Body of pancreas (tissue), 4 donors: ENCODE results near the gene GGA2. TPM values are rescaled to one million over a fixed set of nuclear protein-coding genes. Genes with fewer than 3 reads are reported as not detected.

Experiments
- ATAC-seq: fragments of 150-250 bp; one replicate; pipeline ENCODE4 v1.9.1; 2016
- DNase-seq, 4 donors: peaks; one replicate each; pipeline ENCODE4 v3.0.0-alpha.2; 2019
- H3K27ac ChIP-seq, 4 donors: fragments of 200-600 bp; sonication (generic); 1 replicate in 3 of 4; 2 replicates in 1 of 4; pipeline versions ENCODE4 v1.5.1 to v1.6.1; 2016 to 2019; ENCODE audit warnings: mild to moderate bottlenecking in 1 of 4, mixed read lengths in 1 of 4, moderate library complexity in 1 of 4
- H3K27me3 ChIP-seq, 2 donors: fragments of 200-600 bp; sonication (generic); one replicate each; pipeline ENCODE4 v1.6.0; 2016; ENCODE audit warnings: mild to moderate bottlenecking in 1 of 2
- H3K36me3 ChIP-seq, 2 donors: fragments of 200-600 bp; sonication (generic); replicated peaks in 1 of 2; 2 replicates each; pipeline ENCODE4 v1.5.1; 2016; ENCODE audit warnings: low read depth in 2 of 2; ENCODE audit not compliant: insufficient read depth in 1 of 2
- H3K4me1 ChIP-seq: fragments of 200-600 bp; sonication (generic); one replicate; pipeline ENCODE4 v1.6.0; 2016
- H3K4me3 ChIP-seq, 2 donors: fragments of 200-600 bp; sonication (generic); 1 replicate in 1 of 2; 2 replicates in 1 of 2; pipeline ENCODE4 v1.5.1; 2016 to 2019
- H3K9me3 ChIP-seq, 3 donors: fragments of 200-600 bp; sonication (generic); 1 replicate in 2 of 3; 2 replicates in 1 of 3; pipeline ENCODE4 v1.5.1; 2016
- POLR2A ChIP-seq, 3 donors: fragments of 450-650 bp; IDR thresholded peaks; one replicate each; pipeline ENCODE4 v1.6.1; 2016; ENCODE audit warnings: antibody characterized with exemption in 3 of 3, mild to moderate bottlenecking in 2 of 3
- WGBS, 2 donors: methylation state at CpG; one replicate each; pipeline ENCODE4 v1.1.5; 2017; 5-methylcytosine and 5-hydroxymethylcytosine counted together
- intact Hi-C: fragments of 100-400 bp; cut with DNase I; formaldehyde crosslinking; loops from one replicate; pipeline ENCODE4 v1.15.1; 2023
- total RNA-seq, 2 donors: library from RNA; depleted of rRNA; stranded (reverse); fragments of >200 nt; gene quantifications; one replicate each; pipeline ENCODE4 v1.1.0, GENCODE V29; 2016
- TF ChIP-seq, protein P1 (sequence below), 7 experiments: fragments of 450-650 bp in 4 of 7; fragments of 200-600 bp in 3 of 7; sonication (generic) in 3 of 7; IDR thresholded peaks; one replicate each; pipeline ENCODE4 v1.5.1; 2016 to 2019; ENCODE audit warnings: antibody characterized with exemption in 7 of 7

The GGA2 gene
- total RNA-seq, 2 donors from 2014 or later = 59.3 to 64.6 TPM

DNA sequence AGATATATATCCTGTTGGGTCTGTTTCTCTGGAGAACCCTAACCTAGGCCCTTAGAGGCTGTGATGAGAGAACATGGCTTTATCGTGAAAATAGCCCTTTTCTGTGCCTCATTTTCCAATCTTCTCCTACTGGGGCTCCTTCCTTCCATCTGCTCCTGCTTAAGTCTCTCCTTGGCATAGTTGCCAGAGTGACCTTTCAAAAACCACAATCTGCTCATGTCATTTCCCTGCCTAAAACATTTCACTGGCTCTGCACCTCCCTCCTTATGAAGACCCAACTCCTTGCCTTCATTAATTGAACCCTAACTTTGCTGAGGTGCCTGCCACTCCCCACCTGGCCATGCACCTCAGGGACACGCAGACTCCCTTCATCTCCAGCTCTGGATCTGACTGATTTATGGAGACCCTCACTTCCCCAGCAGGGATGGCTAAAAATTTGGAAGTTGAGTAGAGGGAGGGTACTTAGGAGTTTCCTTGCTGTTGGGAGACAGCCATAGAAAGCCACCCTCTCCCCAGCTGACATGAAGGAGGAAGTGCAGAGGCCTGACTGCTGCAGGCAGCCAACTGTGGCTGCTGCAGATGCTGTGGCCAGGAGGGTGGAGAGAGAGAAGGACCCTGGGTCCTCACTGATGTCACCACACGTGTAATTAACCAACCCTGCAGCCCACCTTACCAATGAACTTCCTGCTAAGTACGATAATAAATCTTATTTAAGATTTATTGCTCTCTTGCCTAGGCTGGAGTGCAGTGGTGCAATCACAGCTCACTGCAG, 6.3 kb upstream of the GGA2 start:
- Histone ChIP-seq H3K27me3 (no peaks in the 10 kb centered on the region), H3K4me3 (no peak overlapping the region), H3K9me3 (no peaks in the 10 kb centered on the region), H3K36me3 (no peaks in the 10 kb centered on the region), H3K27ac (no peak overlapping the region), H3K4me1 (no peaks in the 10 kb centered on the region)
- ATAC-seq (no peak), DNase-seq (no peak)
- WGBS, 2 donors = 77 to 95% methylated on average over 4 of the region's 4 CpGs
- TF ChIP-seq, protein P1, sequence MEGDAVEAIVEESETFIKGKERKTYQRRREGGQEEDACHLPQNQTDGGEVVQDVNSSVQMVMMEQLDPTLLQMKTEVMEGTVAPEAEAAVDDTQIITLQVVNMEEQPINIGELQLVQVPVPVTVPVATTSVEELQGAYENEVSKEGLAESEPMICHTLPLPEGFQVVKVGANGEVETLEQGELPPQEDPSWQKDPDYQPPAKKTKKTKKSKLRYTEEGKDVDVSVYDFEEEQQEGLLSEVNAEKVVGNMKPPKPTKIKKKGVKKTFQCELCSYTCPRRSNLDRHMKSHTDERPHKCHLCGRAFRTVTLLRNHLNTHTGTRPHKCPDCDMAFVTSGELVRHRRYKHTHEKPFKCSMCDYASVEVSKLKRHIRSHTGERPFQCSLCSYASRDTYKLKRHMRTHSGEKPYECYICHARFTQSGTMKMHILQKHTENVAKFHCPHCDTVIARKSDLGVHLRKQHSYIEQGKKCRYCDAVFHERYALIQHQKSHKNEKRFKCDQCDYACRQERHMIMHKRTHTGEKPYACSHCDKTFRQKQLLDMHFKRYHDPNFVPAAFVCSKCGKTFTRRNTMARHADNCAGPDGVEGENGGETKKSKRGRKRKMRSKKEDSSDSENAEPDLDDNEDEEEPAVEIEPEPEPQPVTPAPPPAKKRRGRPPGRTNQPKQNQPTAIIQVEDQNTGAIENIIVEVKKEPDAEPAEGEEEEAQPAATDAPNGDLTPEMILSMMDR (IDR thresholded peaks at IDR 0.05) = no peak
- no peak for TF ChIP-seq POLR2A (IDR thresholded peaks at IDR 0.05)
- intact Hi-C loops = no loop called here

DNA sequence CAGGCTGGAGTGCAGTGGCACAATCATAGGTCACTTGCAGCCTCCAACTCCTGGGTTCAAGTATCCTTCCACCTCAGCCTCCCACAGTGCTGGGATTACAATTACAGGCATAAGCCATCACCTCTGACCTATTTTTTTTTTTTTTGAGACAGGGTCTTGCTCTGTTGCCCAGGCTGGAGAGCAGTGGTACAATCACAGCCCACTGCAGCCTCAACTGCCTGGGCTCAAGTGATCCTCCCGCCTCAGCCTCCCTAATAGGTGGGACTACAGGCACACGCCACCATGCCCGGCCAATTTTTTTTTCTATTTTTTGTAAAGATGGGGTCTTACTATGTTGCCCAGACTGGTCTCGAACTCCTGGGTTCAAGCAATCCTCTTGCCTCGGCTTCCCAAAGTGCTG, 5.6 kb upstream of the GGA2 start:
- Histone ChIP-seq H3K4me1 (peaks cover 6% of the 10 kb centered on the region), H3K36me3 (no peaks in the 10 kb centered on the region), H3K27me3 (no peaks in the 10 kb centered on the region), H3K9me3 (no peaks in the 10 kb centered on the region), H3K4me3 (no peak overlapping the region), H3K27ac (no peak overlapping the region)
- intact Hi-C loops = no loop called here
- WGBS, 2 donors = 96 to 97% methylated on average over 5 of the region's 5 CpGs
- TF ChIP-seq POLR2A (IDR thresholded peaks at IDR 0.05) = no peak
- TF ChIP-seq, protein P1 (IDR thresholded peaks at IDR 0.05) = no peak
- DNase-seq (no peak), ATAC-seq (no peak)

DNA sequence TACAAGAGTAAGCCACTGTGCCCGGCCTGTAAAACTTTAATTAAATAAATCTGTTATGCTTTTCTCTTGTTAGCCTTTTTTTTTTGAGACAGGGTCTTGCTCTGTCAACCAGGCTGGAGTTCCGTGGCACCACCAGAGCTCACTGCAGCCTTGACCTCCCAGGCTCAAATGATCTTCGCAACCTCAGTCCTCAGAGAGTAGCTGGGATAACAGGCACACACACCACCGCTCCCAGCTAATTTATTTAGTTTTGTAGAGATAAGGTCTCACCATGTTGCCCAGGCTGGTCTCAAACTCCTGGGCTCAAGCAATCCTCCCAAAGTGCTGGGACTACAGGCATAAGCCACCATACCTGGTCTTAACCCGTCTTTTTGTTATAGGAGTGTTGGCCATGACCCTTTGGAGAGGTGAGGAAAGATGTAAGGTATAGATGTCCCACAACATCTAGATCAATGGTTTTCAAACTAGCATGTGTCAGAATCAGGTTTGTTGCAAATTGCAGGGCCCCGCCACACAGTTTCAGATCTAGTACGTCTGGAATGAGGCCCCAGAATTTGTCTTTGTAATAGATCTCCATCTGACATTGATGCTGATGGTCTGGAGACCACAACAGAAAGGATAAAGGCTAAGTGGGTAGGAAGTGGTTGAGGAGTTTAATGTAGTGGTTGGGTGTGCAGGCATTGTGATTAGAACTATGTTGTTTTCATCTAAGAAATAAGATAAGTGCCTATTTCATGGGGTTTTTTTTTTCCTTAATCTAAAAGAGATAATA, 4.3 kb upstream of the GGA2 start:
- no peaks in the 10 kb centered on the region for H3K36me3 ChIP-seq
- intact Hi-C loops = no loop called here
- H3K27ac ChIP-seq = no peak overlapping the region
- ATAC-seq (no peak), DNase-seq (no peak)
- no peaks in the 10 kb centered on the region for H3K27me3 ChIP-seq
- H3K4me1 ChIP-seq = peaks cover 9% of the 10 kb centered on the region
- H3K4me3 ChIP-seq = no peak overlapping the region
- TF ChIP-seq, protein P1 (IDR thresholded peaks at IDR 0.05) = no peak
- TF ChIP-seq POLR2A (IDR thresholded peaks at IDR 0.05) = no peak
- WGBS, 2 donors = 80 to 93% methylated on average over 7 of the region's 7 CpGs
- H3K9me3 ChIP-seq = no peaks in the 10 kb centered on the region

DNA sequence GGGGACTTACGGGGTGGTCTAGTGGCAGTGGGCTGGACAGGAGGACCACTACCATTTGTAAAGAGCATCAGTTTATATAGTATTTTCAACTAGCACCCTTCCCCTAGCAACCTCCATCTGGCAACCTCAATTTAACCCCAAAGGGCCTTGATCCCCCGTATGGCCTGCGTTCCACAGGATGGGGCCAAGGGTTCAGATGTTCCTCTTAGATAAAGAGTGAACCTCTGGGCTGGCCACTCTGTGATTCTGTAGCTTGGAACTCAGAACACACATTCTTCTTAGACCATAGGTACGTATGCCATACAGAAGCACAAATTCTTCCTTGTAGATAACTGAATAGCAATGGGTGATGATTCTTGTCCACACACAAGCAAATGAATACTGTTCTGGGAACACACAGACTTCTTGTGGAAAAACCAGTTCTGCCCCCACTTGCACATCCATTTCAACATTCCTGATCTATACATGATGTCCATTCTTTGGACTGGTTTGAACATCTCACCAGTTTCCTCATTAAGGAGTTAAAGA, 1.9 kb upstream of the GGA2 start:
- peaks cover 22% of the 10 kb centered on the region for H3K4me1 ChIP-seq
- no peaks in the 10 kb centered on the region for H3K27me3 ChIP-seq
- WGBS, 2 donors = 84 to 91% methylated on average over 3 to 4 of the region's 4 CpGs
- ATAC-seq (no peak), DNase-seq (no peak)
- TF ChIP-seq, protein P1 (IDR thresholded peaks at IDR 0.05) = no peak
- TF ChIP-seq POLR2A (IDR thresholded peaks at IDR 0.05) = no peak
- H3K9me3 ChIP-seq = no peaks in the 10 kb centered on the region
- no peaks in the 10 kb centered on the region for H3K36me3 ChIP-seq
- intact Hi-C loops = no loop called here
- no peak overlapping the region for H3K4me3 ChIP-seq
- H3K27ac ChIP-seq = no peak overlapping the region
